HepG2 (cell line): ENCODE measurements around the gene ATAD3C. TPM values are rescaled to one million over a fixed set of nuclear protein-coding genes. Genes with fewer than 3 reads are reported as not detected.

ENCODE experiments used
- BCLAF1 ChIP-seq: fragments of 450-650 bp; IDR thresholded peaks from 2 replicates; pipeline ENCODE4 v1.6.1; 2017; ENCODE audit warnings: mild to moderate bottlenecking
- ELF1 ChIP-seq: sonication (generic); formaldehyde crosslinking; IDR thresholded peaks from 2 replicates; pipeline ENCODE4 v1.4.0; 2020; ENCODE audit warnings: missing genetic modification reagents
- FOXJ3 ChIP-seq: sonication (generic); formaldehyde crosslinking; IDR thresholded peaks from 2 replicates; pipeline ENCODE4 v1.4.0; 2020; ENCODE audit warnings: missing genetic modification reagents, mild to moderate bottlenecking, borderline replicate concordance
- HDAC6 ChIP-seq: fragments of 200-600 bp; sonication (generic); IDR thresholded peaks from 2 replicates; pipeline ENCODE4 v1.7.0; 2017; ENCODE audit warnings: mild to moderate bottlenecking, antibody characterized with exemption, low read length, low read depth
- HNF4G ChIP-seq, 2 experiments: sonication (generic) in 1 of 2; formaldehyde crosslinking in 1 of 2; IDR thresholded peaks; 2 replicates each; pipeline versions ENCODE4 v1.4.0 to v1.6.1; 2011 to 2020; ENCODE audit warnings: borderline replicate concordance in 2 of 2, low read depth in 2 of 2, mild to moderate bottlenecking in 2 of 2, low read length in 1 of 2, missing genetic modification reagents in 1 of 2, moderate library complexity in 1 of 2
- IRF2 ChIP-seq: IDR thresholded peaks from 2 replicates; pipeline ENCODE4 v1.6.1; 2018; ENCODE audit warnings: missing genetic modification reagents, missing compliant biosample characterization
- NR2C2 ChIP-seq: sonication (generic); formaldehyde crosslinking; IDR thresholded peaks from 2 replicates; pipeline ENCODE4 v1.4.0; 2020; ENCODE audit warnings: missing genetic modification reagents, mild to moderate bottlenecking, moderate library complexity, borderline replicate concordance
- PHF20 ChIP-seq: sonication (generic); formaldehyde crosslinking; IDR thresholded peaks from 2 replicates; pipeline ENCODE4 v1.5.0; 2020; ENCODE audit warnings: mild to moderate bottlenecking, missing genetic modification reagents
- RBAK ChIP-seq: sonication (generic); formaldehyde crosslinking; IDR thresholded peaks from 2 replicates; pipeline ENCODE4 v1.5.1; 2020; ENCODE audit warnings: mild to moderate bottlenecking, missing genetic modification reagents
- SKI ChIP-seq: fragments of 450-650 bp; IDR thresholded peaks from one replicate; pipeline ENCODE4 v1.6.1; 2018; ENCODE audit warnings: mild to moderate bottlenecking; ENCODE audit not compliant: partially characterized antibody
- TBL1XR1 ChIP-seq: fragments of 150-350 bp; IDR thresholded peaks from 2 replicates; pipeline ENCODE4 v1.6.1; 2014; ENCODE audit warnings: borderline replicate concordance, low read length; ENCODE audit not compliant: partially characterized antibody
- TEAD2 ChIP-seq: sonication (generic); formaldehyde crosslinking; IDR thresholded peaks from 2 replicates; pipeline ENCODE4 v1.9.0; 2021; ENCODE audit warnings: missing genetic modification reagents
- XRCC5 ChIP-seq: fragments of 200-400 bp; formaldehyde crosslinking; optimal IDR thresholded peaks from 2 replicates; pipeline ENCODE3; 2017; ENCODE audit warnings: mild to moderate bottlenecking, low read length
- ZNF781 ChIP-seq: sonication (generic); formaldehyde crosslinking; IDR thresholded peaks from 2 replicates; pipeline ENCODE4 v1.5.1; 2020; ENCODE audit warnings: borderline replicate concordance, mild to moderate bottlenecking, missing genetic modification reagents; ENCODE audit errors: not compliant biosample characterization
- polyA plus RNA-seq, 8 experiments: library from polyadenylated mRNA; depleted of rRNA in 3 of 8; stranded (reverse) in 7 of 8; unstranded in 1 of 8; fragments of >200 nt; fragmentation: Illumina TruSeq in 4 of 8; extraction: Trizol in 4 of 8; gene quantifications; 2 replicates each; pipeline versions ENCODE4 v1.2.1 to v1.2.3, GENCODE V29; 2011 to 2016; ENCODE audit warnings: low read depth in 4 of 8, missing spikeins in 1 of 8, mixed read lengths in 1 of 8; ENCODE audit not compliant: insufficient read depth in 1 of 8
- total RNA-seq, 5 experiments: library from RNA; depleted of rRNA; stranded (reverse); fragments of >200 nt; fragmentation: Illumina TruSeq; extraction: Trizol; gene quantifications; 2 replicates each; pipeline ENCODE4 v1.2.3, GENCODE V29; 2016; ENCODE audit warnings: low read depth in 1 of 5
- TF ChIP-seq, protein P1 (sequence below): sonication (generic); formaldehyde crosslinking; IDR thresholded peaks from 2 replicates; pipeline ENCODE4 v1.9.0; 2021; ENCODE audit warnings: missing genetic modification reagents, mild to moderate bottlenecking, borderline replicate concordance
- TF ChIP-seq, protein P2 (sequence below): sonication (generic); formaldehyde crosslinking; IDR thresholded peaks from 2 replicates; pipeline ENCODE4 v1.4.0; 2020; ENCODE audit warnings: missing genetic modification reagents, borderline replicate concordance
- TF ChIP-seq, protein P3 (sequence below): sonication (generic); formaldehyde crosslinking; IDR thresholded peaks from 2 replicates; pipeline ENCODE4 v1.5.1; 2020; ENCODE audit warnings: missing genetic modification reagents, mild to moderate bottlenecking, borderline replicate concordance
- TF ChIP-seq, protein P4 (sequence below): IDR thresholded peaks from 2 replicates; pipeline ENCODE4 v1.6.1; 2016; ENCODE audit warnings: control low read depth

ATAD3C gene
- total and polyA plus RNA-seq, 2 of the 13 experiments (the other 11 are each of a cell fraction or from before 2014, with no cell fraction given) = 2.4 to 3.2 TPM

DNA sequence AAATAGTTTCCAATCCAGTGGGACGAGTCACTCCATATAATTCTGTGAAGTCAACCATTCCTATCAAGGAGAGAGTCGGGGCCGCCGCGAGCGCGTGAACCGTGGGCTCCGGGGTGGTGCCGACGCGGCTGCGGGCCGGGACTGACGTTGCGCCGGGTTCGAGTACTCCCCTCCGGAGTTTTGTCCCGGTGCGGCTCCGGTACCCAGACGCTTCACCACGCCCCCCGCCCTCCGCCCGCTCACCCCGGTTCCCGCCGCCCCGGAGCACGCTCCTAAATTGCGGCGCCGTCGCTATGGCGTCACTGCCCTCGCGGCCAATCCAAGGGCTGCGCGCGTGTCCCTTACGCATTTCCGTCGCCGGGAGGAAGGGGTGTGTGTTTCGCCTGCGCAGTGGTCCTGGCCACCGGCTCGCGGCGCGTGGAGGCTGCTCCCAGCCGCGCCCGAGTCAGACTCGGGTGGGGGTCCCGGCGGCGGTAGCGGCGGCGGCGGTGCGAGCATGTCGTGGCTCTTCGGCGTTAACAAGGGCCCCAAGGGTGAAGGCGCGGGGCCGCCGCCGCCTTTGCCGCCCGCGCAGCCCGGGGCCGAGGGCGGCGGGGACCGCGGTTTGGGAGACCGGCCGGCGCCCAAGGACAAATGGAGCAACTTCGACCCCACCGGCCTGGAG, 22.0 kb downstream of the ATAD3C start, which contains the start of gene ATAD3B (continued):
- TF ChIP-seq, protein P1, sequence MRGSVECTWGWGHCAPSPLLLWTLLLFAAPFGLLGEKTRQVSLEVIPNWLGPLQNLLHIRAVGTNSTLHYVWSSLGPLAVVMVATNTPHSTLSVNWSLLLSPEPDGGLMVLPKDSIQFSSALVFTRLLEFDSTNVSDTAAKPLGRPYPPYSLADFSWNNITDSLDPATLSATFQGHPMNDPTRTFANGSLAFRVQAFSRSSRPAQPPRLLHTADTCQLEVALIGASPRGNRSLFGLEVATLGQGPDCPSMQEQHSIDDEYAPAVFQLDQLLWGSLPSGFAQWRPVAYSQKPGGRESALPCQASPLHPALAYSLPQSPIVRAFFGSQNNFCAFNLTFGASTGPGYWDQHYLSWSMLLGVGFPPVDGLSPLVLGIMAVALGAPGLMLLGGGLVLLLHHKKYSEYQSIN (CRISPR knock-in tag) = no peak
- peak; percentile 96 for TF ChIP-seq PHF20 (CRISPR knock-in tag)
- TF ChIP-seq BCLAF1 = no peak
- no peak for TF ChIP-seq TEAD2 (CRISPR knock-in tag)
- TF ChIP-seq, protein P2, sequence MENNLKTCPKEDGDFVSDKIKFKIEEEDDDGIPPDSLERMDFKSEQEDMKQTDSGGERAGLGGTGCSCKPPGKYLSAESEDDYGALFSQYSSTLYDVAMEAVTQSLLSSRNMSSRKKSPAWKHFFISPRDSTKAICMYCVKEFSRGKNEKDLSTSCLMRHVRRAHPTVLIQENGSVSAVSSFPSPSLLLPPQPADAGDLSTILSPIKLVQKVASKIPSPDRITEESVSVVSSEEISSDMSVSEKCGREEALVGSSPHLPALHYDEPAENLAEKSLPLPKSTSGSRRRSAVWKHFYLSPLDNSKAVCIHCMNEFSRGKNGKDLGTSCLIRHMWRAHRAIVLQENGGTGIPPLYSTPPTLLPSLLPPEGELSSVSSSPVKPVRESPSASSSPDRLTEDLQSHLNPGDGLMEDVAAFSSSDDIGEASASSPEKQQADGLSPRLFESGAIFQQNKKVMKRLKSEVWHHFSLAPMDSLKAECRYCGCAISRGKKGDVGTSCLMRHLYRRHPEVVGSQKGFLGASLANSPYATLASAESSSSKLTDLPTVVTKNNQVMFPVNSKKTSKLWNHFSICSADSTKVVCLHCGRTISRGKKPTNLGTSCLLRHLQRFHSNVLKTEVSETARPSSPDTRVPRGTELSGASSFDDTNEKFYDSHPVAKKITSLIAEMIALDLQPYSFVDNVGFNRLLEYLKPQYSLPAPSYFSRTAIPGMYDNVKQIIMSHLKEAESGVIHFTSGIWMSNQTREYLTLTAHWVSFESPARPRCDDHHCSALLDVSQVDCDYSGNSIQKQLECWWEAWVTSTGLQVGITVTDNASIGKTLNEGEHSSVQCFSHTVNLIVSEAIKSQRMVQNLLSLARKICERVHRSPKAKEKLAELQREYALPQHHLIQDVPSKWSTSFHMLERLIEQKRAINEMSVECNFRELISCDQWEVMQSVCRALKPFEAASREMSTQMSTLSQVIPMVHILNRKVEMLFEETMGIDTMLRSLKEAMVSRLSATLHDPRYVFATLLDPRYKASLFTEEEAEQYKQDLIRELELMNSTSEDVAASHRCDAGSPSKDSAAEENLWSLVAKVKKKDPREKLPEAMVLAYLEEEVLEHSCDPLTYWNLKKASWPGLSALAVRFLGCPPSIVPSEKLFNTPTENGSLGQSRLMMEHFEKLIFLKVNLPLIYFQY (CRISPR knock-in tag) = peak; percentile 51
- no peak for TF ChIP-seq RBAK (CRISPR knock-in tag)
- peak; percentile 74 for TF ChIP-seq ELF1
- TF ChIP-seq, protein P3, sequence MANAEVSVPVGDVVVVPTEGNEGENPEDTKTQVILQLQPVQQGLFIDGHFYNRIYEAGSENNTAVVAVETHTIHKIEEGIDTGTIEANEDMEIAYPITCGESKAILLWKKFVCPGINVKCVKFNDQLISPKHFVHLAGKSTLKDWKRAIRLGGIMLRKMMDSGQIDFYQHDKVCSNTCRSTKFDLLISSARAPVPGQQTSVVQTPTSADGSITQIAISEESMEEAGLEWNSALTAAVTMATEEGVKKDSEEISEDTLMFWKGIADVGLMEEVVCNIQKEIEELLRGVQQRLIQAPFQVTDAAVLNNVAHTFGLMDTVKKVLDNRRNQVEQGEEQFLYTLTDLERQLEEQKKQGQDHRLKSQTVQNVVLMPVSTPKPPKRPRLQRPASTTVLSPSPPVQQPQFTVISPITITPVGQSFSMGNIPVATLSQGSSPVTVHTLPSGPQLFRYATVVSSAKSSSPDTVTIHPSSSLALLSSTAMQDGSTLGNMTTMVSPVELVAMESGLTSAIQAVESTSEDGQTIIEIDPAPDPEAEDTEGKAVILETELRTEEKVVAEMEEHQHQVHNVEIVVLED = peak; percentile 94
- TF ChIP-seq IRF2 (CRISPR knock-in tag) = peak; percentile 62; the same call in 1 of the 2 replicates
- no peak for TF ChIP-seq XRCC5
- no peak for TF ChIP-seq FOXJ3
- no peak for TF ChIP-seq HDAC6
- TF ChIP-seq, protein P4, sequence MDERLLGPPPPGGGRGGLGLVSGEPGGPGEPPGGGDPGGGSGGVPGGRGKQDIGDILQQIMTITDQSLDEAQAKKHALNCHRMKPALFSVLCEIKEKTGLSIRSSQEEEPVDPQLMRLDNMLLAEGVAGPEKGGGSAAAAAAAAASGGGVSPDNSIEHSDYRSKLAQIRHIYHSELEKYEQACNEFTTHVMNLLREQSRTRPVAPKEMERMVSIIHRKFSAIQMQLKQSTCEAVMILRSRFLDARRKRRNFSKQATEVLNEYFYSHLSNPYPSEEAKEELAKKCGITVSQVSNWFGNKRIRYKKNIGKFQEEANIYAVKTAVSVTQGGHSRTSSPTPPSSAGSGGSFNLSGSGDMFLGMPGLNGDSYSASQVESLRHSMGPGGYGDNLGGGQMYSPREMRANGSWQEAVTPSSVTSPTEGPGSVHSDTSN = no peak
- TF ChIP-seq ZNF781 (CRISPR knock-in tag) = no peak
- peak; percentile 84 for TF ChIP-seq NR2C2 (CRISPR knock-in tag)
- 0 out of 2 replicates have a peak, but pooled peaks have one; percentile 18 for TF ChIP-seq HNF4G (IDR thresholded peaks at IDR 0.05; ENCODE audit: borderline replicate concordance, low read depth, low read length)
- TF ChIP-seq HNF4G (CRISPR knock-in tag; IDR thresholded peaks at IDR 0.05; ENCODE audit: borderline replicate concordance, low read depth) = no peak
- no peak for TF ChIP-seq TBL1XR1
- no peak for TF ChIP-seq SKI
